Skeletal muscle cell (primary cell): ENCODE data around the gene CSMD2.

Source experiments
- DNase-seq: peaks from one replicate; pipeline ENCODE4 v3.0.0-alpha.2; 2010; ENCODE audit warnings: low read depth
- H3K4me3 ChIP-seq: 2 replicates; pipeline ENCODE4 v1.5.1; 2011; ENCODE audit warnings: low read depth, mild to moderate bottlenecking, control low read depth, low read length, moderate library complexity

Gene CSMD2

GRCh38 chr1:33745942-33746341 lies 419.1 kb downstream of the CSMD2 start:
- no peak overlapping the region for H3K4me3 ChIP-seq
- DNase-seq, result no peak

- DNase-seq, result no peak
- H3K4me3 ChIP-seq, result no peak overlapping the region
Observed at GRCh38 chr1:33743221-33743998, 421.6 kb downstream of the CSMD2 start.

GRCh38 chr1:33742663-33743062 lies 422.4 kb downstream of the CSMD2 start:
- DNase-seq, result no peak
- H3K4me3 ChIP-seq, result no peak overlapping the region

- DNase-seq, result no peak
- no peak overlapping the region for H3K4me3 ChIP-seq
Observed at GRCh38 chr1:33741749-33742148, 423.3 kb downstream of the CSMD2 start.

- DNase-seq, result no peak
- no peak overlapping the region for H3K4me3 ChIP-seq
Observed at GRCh38 chr1:33740040-33740744, 424.8 kb downstream of the CSMD2 start.

- no peak overlapping the region for H3K4me3 ChIP-seq
- no peak for DNase-seq
Observed at GRCh38 chr1:33738976-33739375, 426.1 kb downstream of the CSMD2 start.

- DNase-seq, result no peak
- no peak overlapping the region for H3K4me3 ChIP-seq
Observed at GRCh38 chr1:33738536-33738935, 426.5 kb downstream of the CSMD2 start.

GRCh38 chr1:33736496-33736895 lies 428.5 kb downstream of the CSMD2 start:
- DNase-seq, result no peak
- H3K4me3 ChIP-seq, result no peak overlapping the region

- no peak overlapping the region for H3K4me3 ChIP-seq
- no peak for DNase-seq
Observed at GRCh38 chr1:33735624-33736023, 429.4 kb downstream of the CSMD2 start.

- no peak overlapping the region for H3K4me3 ChIP-seq
- no peak for DNase-seq
Observed at GRCh38 chr1:33727310-33727709, 437.7 kb downstream of the CSMD2 start.

GRCh38 chr1:33726274-33726804 lies 438.7 kb downstream of the CSMD2 start:
- no peak for DNase-seq
- H3K4me3 ChIP-seq, result no peak overlapping the region

- no peak for DNase-seq
- H3K4me3 ChIP-seq, result no peak overlapping the region
Observed at GRCh38 chr1:33725556-33726160, 439.4 kb downstream of the CSMD2 start.

GRCh38 chr1:33725037-33725436 lies 440.0 kb downstream of the CSMD2 start:
- H3K4me3 ChIP-seq, result no peak overlapping the region
- DNase-seq, result no peak

GRCh38 chr1:33724348-33724747 lies 440.7 kb downstream of the CSMD2 start:
- no peak for DNase-seq
- no peak overlapping the region for H3K4me3 ChIP-seq

GRCh38 chr1:33723251-33723650 lies 441.8 kb downstream of the CSMD2 start:
- no peak for DNase-seq
- H3K4me3 ChIP-seq, result no peak overlapping the region

- no peak for DNase-seq
Observed at GRCh38 chr1:33721301-33721815, 443.7 kb downstream of the CSMD2 start.

GRCh38 chr1:33719771-33720670 lies 445.0 kb downstream of the CSMD2 start:
- DNase-seq, result no peak
- no peak overlapping the region for H3K4me3 ChIP-seq

More at GRCh38 chr1:33721301-33721815, 443.7 kb downstream of the CSMD2 start:
- H3K4me3 ChIP-seq, result no peak overlapping the region

- H3K4me3 ChIP-seq, result no peak overlapping the region
- no peak for DNase-seq
Observed at GRCh38 chr1:33719326-33719725, 445.7 kb downstream of the CSMD2 start.

GRCh38 chr1:33718186-33718585 lies 446.8 kb downstream of the CSMD2 start:
- DNase-seq, result no peak
- H3K4me3 ChIP-seq, result no peak overlapping the region
